GM23338 (cell line): Measurements from ENCODE around the gene CDH23.

Source experiments
- CREB1 ChIP-seq: fragments of 250-450 bp; sonication (Bioruptor Pico); IDR thresholded peaks from 2 replicates; pipeline ENCODE4 v1.5.0; 2020; ENCODE audit warnings: low read depth, mild to moderate bottlenecking, moderate library complexity
- CTCF ChIP-seq, 2 experiments: fragments of 200-600 bp in 1 of 2; sonication (generic) in 1 of 2; conservative IDR thresholded peaks; 2 replicates each; pipeline versions ENCODE4 v1.5.1 to v1.6.1; 2016 to 2017; ENCODE audit warnings: antibody characterized with exemption in 2 of 2, low read depth in 2 of 2, mild to moderate bottlenecking in 2 of 2, moderate library complexity in 1 of 2
- ETS1 ChIP-seq: IDR thresholded peaks from 2 replicates; pipeline ENCODE4 v1.6.1; 2016; ENCODE audit warnings: antibody characterized with exemption
- EZH2 ChIP-seq: fragments of 200-600 bp; sonication (generic); IDR thresholded peaks from one replicate; pipeline ENCODE4 v1.8.0; 2017; ENCODE audit warnings: antibody characterized with exemption, mild to moderate bottlenecking, low read depth; ENCODE audit not compliant: unreplicated experiment
- EZH2phosphoT487 ChIP-seq: fragments of 200-600 bp; sonication (generic); IDR thresholded peaks from one replicate; pipeline ENCODE4 v1.8.1; 2018; ENCODE audit warnings: antibody characterized with exemption; ENCODE audit not compliant: unreplicated experiment
- POLR2AphosphoS5 ChIP-seq: IDR thresholded peaks from 2 replicates; pipeline ENCODE4 v1.6.1; 2016; ENCODE audit warnings: antibody characterized with exemption, low read depth
- ZNF114 ChIP-seq: fragments of 250-450 bp; sonication (Bioruptor Pico); IDR thresholded peaks from 2 replicates; pipeline ENCODE4 v1.5.0; 2020; ENCODE audit warnings: mild to moderate bottlenecking, moderate library complexity

DNA sequence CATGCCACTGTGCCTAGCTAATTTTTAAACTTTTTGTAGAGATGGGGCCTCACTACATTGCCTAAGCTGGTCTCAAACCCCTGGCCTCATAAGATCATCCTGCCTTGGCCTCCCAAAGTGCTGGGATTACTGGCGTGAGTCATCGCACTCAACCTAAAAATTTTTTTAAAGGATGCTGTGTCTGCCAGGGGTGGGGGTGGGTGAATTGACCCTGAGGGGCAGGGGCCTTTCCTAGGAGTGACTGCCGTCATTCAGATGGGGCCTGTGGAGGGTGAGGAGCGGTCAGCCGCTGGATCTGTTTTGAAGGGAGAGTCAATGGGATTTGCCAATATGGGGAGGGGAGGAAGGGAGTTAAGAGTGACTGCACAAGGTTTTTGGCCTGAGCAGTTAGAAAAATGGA is 233.4 kb downstream of the CDH23 start:
- TF ChIP-seq ETS1 = no peak
- no peak for TF ChIP-seq EZH2phosphoT487
- TF ChIP-seq CTCF (conservative IDR thresholded peaks at IDR 0.05; ENCODE audit: low read depth in 2 of 2) = no peak
- no peak for TF ChIP-seq EZH2
- TF ChIP-seq POLR2AphosphoS5 = no peak
- TF ChIP-seq ZNF114 = no peak
- TF ChIP-seq CREB1 (CRISPR knock-in tag) = no peak
